Epithelial cell of esophagus (primary cell): ENCODE measurements around the gene UBXN7.
"Not testable (repeated sequence)": the region's sequence is repeated elsewhere in the genome, so short reads cannot be mapped to it uniquely, and the experiment has no call there.

ENCODE experiments used
- DNase-seq: peaks from one replicate; pipeline ENCODE4 v3.0.0; 2010; ENCODE audit warnings: low read depth
- H3K4me3 ChIP-seq: 2 replicates; pipeline ENCODE4 v1.5.1; 2011; ENCODE audit warnings: mild to moderate bottlenecking, low read length, control low read depth
- TF ChIP-seq, protein P1 (sequence below): IDR thresholded peaks from 2 replicates; pipeline ENCODE4 v1.5.1; 2011; ENCODE audit warnings: low read depth, mild to moderate bottlenecking, low read length, control low read depth, inconsistent platforms; ENCODE audit not compliant: insufficient read depth; ENCODE audit errors: missing control alignments

The UBXN7 gene

DNA sequence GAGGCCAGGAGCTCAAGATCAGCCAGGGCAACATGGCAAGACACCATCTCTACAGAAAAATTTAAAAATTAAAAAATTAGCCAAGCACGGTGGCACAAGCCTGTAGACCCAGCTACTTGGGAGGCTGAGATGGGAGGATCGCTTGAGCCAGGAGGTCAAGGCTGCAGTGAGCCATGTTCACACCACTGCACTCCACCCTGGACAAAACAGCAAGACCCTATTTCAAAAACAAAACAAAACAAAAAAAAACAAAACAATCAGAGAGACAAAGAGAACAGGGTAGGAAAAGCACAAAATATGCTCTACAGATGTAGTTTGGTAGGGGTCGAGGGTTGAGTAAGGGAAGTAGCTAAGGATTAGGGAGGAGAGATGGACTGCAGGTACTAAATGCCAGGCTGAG, 117.6 kb downstream of the UBXN7 start:
- TF ChIP-seq, protein P1, sequence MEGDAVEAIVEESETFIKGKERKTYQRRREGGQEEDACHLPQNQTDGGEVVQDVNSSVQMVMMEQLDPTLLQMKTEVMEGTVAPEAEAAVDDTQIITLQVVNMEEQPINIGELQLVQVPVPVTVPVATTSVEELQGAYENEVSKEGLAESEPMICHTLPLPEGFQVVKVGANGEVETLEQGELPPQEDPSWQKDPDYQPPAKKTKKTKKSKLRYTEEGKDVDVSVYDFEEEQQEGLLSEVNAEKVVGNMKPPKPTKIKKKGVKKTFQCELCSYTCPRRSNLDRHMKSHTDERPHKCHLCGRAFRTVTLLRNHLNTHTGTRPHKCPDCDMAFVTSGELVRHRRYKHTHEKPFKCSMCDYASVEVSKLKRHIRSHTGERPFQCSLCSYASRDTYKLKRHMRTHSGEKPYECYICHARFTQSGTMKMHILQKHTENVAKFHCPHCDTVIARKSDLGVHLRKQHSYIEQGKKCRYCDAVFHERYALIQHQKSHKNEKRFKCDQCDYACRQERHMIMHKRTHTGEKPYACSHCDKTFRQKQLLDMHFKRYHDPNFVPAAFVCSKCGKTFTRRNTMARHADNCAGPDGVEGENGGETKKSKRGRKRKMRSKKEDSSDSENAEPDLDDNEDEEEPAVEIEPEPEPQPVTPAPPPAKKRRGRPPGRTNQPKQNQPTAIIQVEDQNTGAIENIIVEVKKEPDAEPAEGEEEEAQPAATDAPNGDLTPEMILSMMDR: no peak
- DNase-seq: no peak
- no peak overlapping the region for H3K4me3 ChIP-seq

- not testable (repeated sequence) for H3K4me3 ChIP-seq, DNase-seq
Measured at GRCh38 chr3:196314086-196314485, 118.1 kb downstream of the UBXN7 start.

GRCh38 chr3:196302960-196303359, 129.3 kb downstream of the UBXN7 start:
- H3K4me3 ChIP-seq, DNase-seq: not testable (repeated sequence)

- H3K4me3 ChIP-seq, DNase-seq: not testable (repeated sequence)
Measured at GRCh38 chr3:196302551-196302950, 129.7 kb downstream of the UBXN7 start.

GRCh38 chr3:196298521-196298920, 133.7 kb downstream of the UBXN7 start:
- TF ChIP-seq, protein P1: no peak
- no peak overlapping the region for H3K4me3 ChIP-seq
- DNase-seq: no peak
